Stomach (tissue), 4 donors: Measurements from ENCODE around the gene TRAF3.

ENCODE experiments used
- EP300 ChIP-seq: sonication (generic); formaldehyde crosslinking; IDR thresholded peaks from one replicate; pipeline ENCODE4 v1.6.1; 2017; ENCODE audit warnings: antibody characterized with exemption
- POLR2A ChIP-seq, 4 donors: fragments of 450-650 bp; IDR thresholded peaks; one replicate each; pipeline ENCODE4 v1.6.1; 2016; ENCODE audit warnings: antibody characterized with exemption in 4 of 4, control low read depth in 2 of 4, mild to moderate bottlenecking in 1 of 4, moderate library complexity in 1 of 4
- POLR2AphosphoS5 ChIP-seq, 3 donors: sonication (generic); formaldehyde crosslinking; IDR thresholded peaks; one replicate each; pipeline ENCODE4 v1.6.1; 2016; ENCODE audit warnings: antibody characterized with exemption in 3 of 3
- TF ChIP-seq, protein P1 (sequence below), 7 experiments: fragments of 450-650 bp in 4 of 7; fragments of 200-600 bp in 3 of 7; sonication (generic) in 3 of 7; IDR thresholded peaks; one replicate each; pipeline ENCODE4 v1.5.1; 2016 to 2019; ENCODE audit warnings: antibody characterized with exemption in 7 of 7, control low read depth in 2 of 7, mild to moderate bottlenecking in 1 of 7

DNA sequence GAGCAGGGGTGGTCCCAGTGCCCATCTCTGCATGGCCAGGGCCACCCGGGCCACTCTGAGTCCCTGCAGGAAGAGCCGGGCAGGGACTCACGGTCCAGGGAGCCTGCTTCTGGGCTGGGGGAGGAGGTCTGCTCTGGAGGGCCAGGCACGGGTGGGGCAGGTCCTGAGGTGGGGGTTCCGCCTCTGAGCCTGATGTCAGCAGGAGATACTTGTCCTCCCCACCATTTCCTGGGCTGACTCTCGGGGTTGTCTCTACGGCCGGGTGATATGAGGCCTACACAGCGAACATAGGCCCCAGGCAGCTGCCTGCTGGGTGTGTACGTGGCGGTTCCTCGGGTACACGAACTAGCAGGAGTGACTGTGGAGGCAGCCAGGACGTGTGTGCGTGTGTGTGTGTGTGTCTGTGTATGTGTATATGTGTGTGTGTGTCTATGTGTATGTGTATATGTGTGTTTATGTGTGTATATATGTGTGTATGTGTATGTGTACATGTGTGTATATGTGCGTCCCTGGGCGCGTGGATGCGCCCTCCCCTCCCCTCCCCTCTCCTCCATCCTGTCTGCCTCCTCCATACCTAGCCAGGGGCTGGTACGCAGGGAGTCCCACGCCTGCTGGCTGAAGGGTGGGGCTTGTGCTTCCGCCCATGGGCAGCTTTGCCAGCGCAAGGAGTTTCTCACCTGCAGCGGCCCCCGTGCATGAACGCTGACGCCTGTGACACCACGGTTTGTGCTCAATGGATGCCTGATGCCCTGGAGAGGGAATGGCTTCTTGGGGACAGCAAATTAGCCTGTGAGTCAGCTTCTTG, 30.4 kb upstream of the TRAF3 start:
- TF ChIP-seq POLR2A (IDR thresholded peaks at IDR 0.05) (no peak), POLR2AphosphoS5 (IDR thresholded peaks at IDR 0.05) (no peak), EP300 (no peak)
- TF ChIP-seq, protein P1, sequence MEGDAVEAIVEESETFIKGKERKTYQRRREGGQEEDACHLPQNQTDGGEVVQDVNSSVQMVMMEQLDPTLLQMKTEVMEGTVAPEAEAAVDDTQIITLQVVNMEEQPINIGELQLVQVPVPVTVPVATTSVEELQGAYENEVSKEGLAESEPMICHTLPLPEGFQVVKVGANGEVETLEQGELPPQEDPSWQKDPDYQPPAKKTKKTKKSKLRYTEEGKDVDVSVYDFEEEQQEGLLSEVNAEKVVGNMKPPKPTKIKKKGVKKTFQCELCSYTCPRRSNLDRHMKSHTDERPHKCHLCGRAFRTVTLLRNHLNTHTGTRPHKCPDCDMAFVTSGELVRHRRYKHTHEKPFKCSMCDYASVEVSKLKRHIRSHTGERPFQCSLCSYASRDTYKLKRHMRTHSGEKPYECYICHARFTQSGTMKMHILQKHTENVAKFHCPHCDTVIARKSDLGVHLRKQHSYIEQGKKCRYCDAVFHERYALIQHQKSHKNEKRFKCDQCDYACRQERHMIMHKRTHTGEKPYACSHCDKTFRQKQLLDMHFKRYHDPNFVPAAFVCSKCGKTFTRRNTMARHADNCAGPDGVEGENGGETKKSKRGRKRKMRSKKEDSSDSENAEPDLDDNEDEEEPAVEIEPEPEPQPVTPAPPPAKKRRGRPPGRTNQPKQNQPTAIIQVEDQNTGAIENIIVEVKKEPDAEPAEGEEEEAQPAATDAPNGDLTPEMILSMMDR (IDR thresholded peaks at IDR 0.05): no peak
